H1 (cell line): ENCODE measurements around the gene STEAP1B. TPM values are rescaled to one million over a fixed set of nuclear protein-coding genes. Genes with fewer than 3 reads are reported as not detected.

Experiments
- BACH1 ChIP-seq: IDR thresholded peaks from 2 replicates; pipeline ENCODE4 v1.6.1; 2012; ENCODE audit warnings: low read length, improper control_type of control experiment
- polyA plus RNA-seq, 7 experiments: library from polyadenylated mRNA; depleted of rRNA in 3 of 7; stranded (reverse) in 5 of 7; unstranded in 2 of 7; fragments of >200 nt in 5 of 7; fragments of 200-250 nt in 2 of 7; gene quantifications; 1 replicate in 5 of 7; 2 replicates in 1 of 7; 4 replicates in 1 of 7; pipeline versions ENCODE4 v1.2.1 to v1.2.3, GENCODE V29; 2011 to 2013; ENCODE audit warnings: missing spikeins in 2 of 7, mixed read lengths in 2 of 7
- total RNA-seq: library from RNA; stranded (reverse); fragmentation: NEBNext Ultra II Directional; extraction: Animal tissue kit (Norgen Biotek cat#: 25700); gene quantifications from 2 replicates; pipeline ENCODE4 v1.2.1, GENCODE V29; 2021

Gene STEAP1B
- total and polyA plus RNA-seq, 2 of the 8 experiments (the other 6 are each of a cell fraction or from before 2014, with no cell fraction given), result 5.4 to 8.7 TPM

- no peak for TF ChIP-seq BACH1
These were observed 45.5 kb downstream of the STEAP1B start (continued) for GRCh38 chr7:22454446-22454845.
